Stromal cell of bone marrow (primary cell): ENCODE results near the gene TBC1D22A.

Source experiments
- DNase-seq: peaks from one replicate; pipeline ENCODE4 v3.0.0-alpha.2; 2012; ENCODE audit warnings: low read depth

The TBC1D22A gene

GRCh38 chr22:46995501-46996360 is 233.3 kb downstream of the TBC1D22A start:
- no peak for DNase-seq

GRCh38 chr22:46996595-46997310 is 234.3 kb downstream of the TBC1D22A start:
- no peak for DNase-seq

GRCh38 chr22:46997311-46997970 is 235.0 kb downstream of the TBC1D22A start:
- no peak for DNase-seq

DNA sequence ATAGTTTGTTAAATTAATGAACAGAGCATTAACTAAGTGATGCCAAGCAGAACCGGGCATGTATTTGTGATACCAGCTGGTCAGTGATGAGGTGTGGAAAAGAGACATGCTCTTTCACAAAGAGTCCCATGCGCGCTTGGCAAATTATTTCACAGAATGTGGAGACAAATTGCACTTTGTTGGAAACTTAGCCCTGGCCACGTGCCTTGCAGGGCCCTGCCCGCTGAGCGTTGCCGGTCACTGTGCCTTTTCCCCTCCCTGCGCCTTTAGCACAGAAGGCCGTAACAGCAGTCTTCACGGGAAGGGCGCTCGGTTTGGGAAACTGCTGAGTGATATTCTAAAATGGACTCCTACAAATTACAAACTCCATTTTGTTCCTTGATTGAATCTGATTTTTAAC is 235.9 kb downstream of the TBC1D22A start:
- DNase-seq: no peak

DNA sequence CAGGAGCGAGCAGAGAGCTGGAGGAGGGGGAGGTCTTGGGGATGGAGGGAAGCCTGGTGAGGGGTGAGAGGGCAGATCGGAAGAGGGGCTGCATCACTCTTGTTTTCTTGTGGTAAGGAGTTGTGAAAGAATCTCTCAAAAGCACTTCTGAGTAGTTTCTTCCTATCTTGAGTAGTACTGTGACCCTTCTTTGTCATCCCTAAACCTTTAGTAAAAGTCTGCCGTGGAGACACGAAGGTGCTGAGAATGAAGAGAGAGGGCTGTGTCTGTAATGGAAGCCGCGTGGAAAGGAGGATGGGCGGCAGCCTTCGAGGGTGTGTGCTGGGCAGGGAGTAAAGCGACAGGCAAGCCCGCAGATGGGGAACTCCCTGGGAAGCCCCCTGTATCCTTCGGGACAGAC is 237.8 kb downstream of the TBC1D22A start:
- DNase-seq: no peak

DNA sequence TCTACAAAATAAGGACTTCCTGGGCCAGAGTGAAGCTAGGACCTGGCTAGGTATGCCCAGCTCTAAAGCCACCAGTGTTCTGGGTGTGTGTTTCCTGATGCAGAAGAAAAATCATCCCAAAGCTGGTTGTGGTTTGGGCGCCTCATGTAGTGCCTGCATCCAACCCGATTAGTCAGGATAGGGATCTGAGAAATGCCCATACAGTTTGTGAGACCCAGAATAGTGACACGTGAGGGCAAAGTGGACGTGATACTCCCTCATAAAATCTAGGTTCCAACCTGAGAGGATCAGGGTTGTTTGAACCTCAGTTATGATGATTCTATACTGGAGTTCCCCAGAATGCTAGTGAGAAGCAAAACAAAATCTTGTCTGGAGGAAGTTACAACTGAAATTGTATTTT is 238.4 kb downstream of the TBC1D22A start:
- no peak for DNase-seq

- no peak for DNase-seq
Measured at GRCh38 chr22:47001288-47001687, 238.8 kb downstream of the TBC1D22A start.

- no peak for DNase-seq
Measured at GRCh38 chr22:47002692-47003091, 240.2 kb downstream of the TBC1D22A start.

DNA sequence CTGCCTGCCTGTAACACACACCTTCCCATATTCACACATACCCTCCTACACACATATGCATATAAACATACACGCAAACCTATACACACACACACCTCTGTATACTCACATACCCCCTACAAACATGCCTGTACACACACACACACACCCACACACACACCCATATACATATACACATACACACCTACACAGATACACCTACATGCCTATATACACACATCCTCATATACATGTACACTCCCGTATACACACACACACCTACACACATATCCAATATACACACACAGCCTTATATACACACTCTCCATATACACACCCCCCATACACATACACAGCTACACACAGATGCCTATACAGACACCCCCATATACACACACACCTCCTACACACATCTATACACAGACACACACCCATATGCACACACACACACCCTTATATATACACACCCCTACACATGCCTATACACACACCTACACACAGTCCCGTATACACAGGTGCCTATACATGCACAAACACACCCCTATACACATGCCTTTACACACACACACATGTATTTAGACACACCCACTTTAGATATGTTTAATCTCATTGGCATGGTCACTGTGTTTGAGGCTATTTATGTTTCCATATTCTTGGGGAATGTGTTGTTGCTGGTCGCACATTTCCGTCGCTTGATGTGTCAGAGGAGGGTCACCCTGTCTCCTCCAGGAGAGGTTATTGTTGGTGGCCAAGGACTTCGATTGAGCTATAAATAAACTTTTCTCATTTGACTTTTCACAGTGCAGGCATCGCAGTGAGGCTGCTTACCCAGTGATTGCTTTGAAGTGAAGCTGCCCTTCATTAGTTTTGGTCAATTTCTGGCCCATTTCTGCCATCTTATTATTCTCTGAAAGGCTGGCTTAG is 243.3 kb downstream of the TBC1D22A start:
- DNase-seq: no peak

DNA sequence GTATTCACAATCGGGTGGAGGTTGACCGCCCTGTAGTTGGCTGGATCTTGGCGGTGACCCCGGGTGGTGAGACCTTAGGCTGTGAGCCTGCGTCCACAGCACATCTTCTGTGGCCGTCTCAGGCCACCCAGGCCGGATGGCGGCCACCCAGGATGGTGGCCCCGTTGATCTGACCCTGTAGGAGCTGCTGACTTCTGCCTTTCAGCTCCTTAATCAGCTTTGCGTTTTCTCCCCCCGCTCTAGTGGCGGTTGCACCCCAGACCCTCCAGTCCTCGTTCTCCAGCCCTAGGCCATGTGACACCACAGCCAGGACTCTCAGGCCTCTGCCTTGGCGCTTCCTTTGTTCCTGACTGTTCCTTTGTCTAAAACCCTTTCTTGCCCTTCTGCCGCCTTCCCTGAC is 244.0 kb downstream of the TBC1D22A start:
- no peak for DNase-seq

DNA sequence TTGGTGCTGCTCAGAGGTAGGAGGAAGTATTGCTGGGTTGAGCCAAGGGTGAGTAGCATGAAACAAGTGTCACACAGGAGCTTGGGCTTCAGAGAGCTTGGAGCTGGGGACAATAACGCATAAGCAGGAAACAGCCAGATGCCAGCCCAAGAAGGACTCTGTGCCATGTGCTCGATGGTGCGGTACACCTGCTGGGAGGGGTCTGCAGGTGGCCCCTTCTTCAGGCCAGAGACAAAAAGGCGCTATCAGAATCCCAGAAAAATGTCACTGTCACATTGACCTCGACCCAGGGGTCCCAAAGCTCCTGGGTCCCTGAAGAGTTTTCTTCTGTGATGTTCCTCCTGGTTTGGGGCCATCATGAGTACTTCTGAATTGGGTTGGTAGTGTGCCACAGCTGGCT is 244.4 kb downstream of the TBC1D22A start:
- DNase-seq: no peak

- DNase-seq: no peak
Measured at GRCh38 chr22:47007496-47007895, 245.0 kb downstream of the TBC1D22A start.

- no peak for DNase-seq
Measured at GRCh38 chr22:47008208-47008885, 245.9 kb downstream of the TBC1D22A start.

GRCh38 chr22:47009304-47010101 is 247.1 kb downstream of the TBC1D22A start:
- no peak for DNase-seq

GRCh38 chr22:47010211-47010610 is 247.8 kb downstream of the TBC1D22A start:
- DNase-seq: no peak

DNA sequence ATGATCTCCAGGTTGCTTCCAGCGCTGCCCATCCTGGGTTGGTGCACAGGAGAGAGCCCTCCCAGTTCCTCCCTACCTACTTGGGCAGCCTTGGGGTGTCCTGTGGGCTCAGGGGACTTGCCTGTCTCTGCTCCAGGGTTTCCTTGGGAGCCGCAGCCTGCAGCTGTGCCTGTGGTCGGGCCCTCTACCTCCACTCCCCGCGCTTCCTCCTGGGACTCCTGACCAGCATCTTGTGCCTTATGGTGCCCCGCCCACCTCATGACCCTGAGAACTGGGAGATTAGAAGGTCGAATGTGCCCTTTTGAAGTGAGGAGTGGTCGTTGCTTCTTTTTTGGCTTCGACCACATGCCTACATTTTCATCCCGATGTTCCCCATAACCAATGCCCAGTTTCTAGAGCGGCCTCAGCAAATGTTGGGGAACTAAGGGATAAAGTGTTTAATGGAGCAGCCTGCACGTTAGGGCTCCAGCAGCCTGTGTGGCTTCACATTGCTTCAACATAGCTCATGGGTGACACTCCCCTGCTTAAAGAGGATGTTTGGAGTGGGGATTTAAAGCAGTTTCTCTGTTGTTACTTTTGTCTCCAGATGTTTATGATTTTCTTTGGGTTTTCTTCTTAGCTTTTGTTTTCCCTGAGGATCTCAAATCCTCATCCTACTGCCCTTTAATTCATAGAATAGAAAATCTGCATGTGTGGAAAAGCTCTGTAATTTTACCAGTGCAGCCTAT is 248.8 kb downstream of the TBC1D22A start:
- DNase-seq: no peak

- DNase-seq: no peak
Measured at GRCh38 chr22:47011859-47012258, 249.4 kb downstream of the TBC1D22A start.

- DNase-seq: no peak
Measured at GRCh38 chr22:47012589-47013370, 250.3 kb downstream of the TBC1D22A start.
